ENCODE results near the gene MBNL3. TPM values are rescaled to one million over a fixed set of nuclear protein-coding genes. Genes with fewer than 3 reads are reported as not detected.
A peak's percentile ranks its signal among the peaks of the same experiment; 100 is the strongest.
"Not testable (repeated sequence)": the region's sequence is repeated elsewhere in the genome, so short reads cannot be mapped to it uniquely, and the experiment has no call there.

The MBNL3 gene
- polyA plus RNA-seq, 1 donor from 2014 or later: 71.2 TPM

- peaks cover under 1% of the 10 kb centered on the region for H3K36me3 Mint-ChIP-seq
- H3K9me3 Mint-ChIP-seq: no peaks in the 10 kb centered on the region
- H3K27me3 Mint-ChIP-seq: peaks cover 5% of the 10 kb centered on the region
- no peaks in the 10 kb centered on the region for H3K4me1 Mint-ChIP-seq
- H3K27ac Mint-ChIP-seq: no peak overlapping the region
- no peak overlapping the region for H3K4me3 Mint-ChIP-seq
Observed at GRCh38 chrX:132353430-132353829, 135.4 kb downstream of the MBNL3 start.

DNA sequence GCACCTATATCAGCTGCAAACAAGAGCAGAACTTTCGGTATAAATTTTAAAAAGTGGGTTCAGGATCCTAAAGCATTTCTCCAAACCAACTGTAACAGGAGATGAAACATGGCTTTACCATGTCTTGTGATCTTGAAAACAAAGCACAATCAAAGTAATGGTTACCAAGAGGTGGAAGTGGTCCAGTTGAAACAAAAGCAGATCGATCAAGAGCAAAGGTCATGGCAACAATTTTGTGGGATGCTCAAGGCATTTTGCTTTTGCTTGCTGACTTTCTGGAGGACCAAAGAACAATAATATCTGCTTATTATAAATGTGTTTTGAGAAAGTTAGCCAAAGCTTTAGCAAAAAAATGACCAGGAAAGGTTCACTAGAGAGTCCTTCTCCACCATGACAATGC, 152.7 kb downstream of the MBNL3 start:
- Mint-ChIP-seq H3K27me3 (peaks cover 2% of the 10 kb centered on the region), H3K4me3 (no peak overlapping the region), H3K9me3 (peaks cover 0 to 7% (median 2%) of the 10 kb centered on the region in 3 donors), H3K36me3 (peaks cover 3% of the 10 kb centered on the region), H3K4me1 (no peaks in the 10 kb centered on the region), H3K27ac (no peak overlapping the region)

DNA sequence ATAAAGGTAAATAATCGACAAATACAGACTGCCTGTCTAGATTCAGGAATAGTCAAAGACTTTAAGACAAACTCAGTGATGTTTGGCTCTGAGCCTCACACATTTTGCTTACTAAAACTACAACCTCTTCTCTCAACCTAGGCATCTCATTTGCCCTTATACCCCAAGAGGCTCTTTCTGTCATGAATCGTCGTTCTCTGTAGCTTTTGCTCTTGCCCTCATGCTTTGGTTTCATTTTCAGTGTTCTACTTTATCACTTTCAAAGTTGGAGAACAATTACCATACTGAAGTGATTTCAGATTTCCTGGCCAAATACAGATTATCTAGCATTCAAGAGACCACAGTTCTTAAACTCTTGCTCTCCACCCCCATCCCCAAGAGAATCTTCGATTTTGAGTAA, 155.5 kb downstream of the MBNL3 start:
- H3K9me3 Mint-ChIP-seq: peaks cover 0 to 3% (median 0%) of the 10 kb centered on the region in 3 donors
- H3K27ac Mint-ChIP-seq: no peak overlapping the region
- H3K36me3 Mint-ChIP-seq: peaks cover 3% of the 10 kb centered on the region
- no peaks in the 10 kb centered on the region for H3K4me1 Mint-ChIP-seq
- H3K4me3 Mint-ChIP-seq: no peak overlapping the region
- H3K27me3 Mint-ChIP-seq: no peaks in the 10 kb centered on the region

DNA sequence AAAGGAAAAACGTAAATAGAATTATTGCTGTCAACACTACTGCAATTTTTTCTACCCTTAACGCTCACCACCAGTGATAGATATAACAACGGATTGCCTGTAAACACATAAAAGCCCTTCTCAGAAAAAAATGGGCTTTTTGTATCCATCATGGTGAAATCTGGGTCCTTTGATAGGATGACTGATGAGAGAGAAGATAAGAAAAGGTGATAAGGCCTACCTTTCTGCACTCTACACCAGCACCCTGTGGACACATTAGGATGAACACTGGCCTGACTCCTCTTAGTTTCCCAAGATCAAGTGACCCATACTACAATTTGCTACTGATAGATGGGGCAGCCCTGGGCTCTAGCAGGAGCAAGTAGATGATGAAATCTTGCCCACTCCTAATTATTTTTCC, 157.3 kb downstream of the MBNL3 start:
- no peaks in the 10 kb centered on the region for H3K4me1 Mint-ChIP-seq
- no peak overlapping the region for H3K27ac Mint-ChIP-seq
- no peak overlapping the region for H3K4me3 Mint-ChIP-seq
- H3K27me3 Mint-ChIP-seq: no peaks in the 10 kb centered on the region
- peaks cover 3% of the 10 kb centered on the region for H3K36me3 Mint-ChIP-seq
- peaks cover 0 to 5% (median 0%) of the 10 kb centered on the region in 3 donors for H3K9me3 Mint-ChIP-seq

DNA sequence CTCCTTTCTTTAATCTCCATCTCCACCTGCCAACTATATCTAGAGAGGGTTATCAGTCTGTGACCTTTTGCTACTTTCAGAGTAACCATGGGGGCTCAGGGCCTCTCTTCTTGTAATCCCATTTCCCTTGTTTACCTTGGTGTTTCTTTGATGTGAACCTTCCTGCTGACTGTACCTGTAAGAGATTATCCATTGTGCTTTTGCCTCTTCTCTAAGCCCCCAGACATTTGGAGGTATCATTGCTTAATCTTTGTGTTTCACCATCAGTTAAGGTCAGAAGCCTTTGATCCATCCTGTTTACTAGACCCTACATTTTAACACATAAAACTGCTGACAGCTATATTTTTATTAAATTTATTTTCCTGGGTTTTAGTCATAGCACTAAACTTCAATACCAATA, 157.8 kb downstream of the MBNL3 start:
- H3K36me3 Mint-ChIP-seq: peaks cover 3% of the 10 kb centered on the region
- H3K27me3 Mint-ChIP-seq: no peaks in the 10 kb centered on the region
- peak overlapping the region in 1 of 4 donors; percentile 9 for H3K4me3 Mint-ChIP-seq
- no peaks in the 10 kb centered on the region for H3K4me1 Mint-ChIP-seq
- H3K27ac Mint-ChIP-seq: no peak overlapping the region
- peaks cover 0 to 9% (median 0%) of the 10 kb centered on the region in 3 donors for H3K9me3 Mint-ChIP-seq

DNA sequence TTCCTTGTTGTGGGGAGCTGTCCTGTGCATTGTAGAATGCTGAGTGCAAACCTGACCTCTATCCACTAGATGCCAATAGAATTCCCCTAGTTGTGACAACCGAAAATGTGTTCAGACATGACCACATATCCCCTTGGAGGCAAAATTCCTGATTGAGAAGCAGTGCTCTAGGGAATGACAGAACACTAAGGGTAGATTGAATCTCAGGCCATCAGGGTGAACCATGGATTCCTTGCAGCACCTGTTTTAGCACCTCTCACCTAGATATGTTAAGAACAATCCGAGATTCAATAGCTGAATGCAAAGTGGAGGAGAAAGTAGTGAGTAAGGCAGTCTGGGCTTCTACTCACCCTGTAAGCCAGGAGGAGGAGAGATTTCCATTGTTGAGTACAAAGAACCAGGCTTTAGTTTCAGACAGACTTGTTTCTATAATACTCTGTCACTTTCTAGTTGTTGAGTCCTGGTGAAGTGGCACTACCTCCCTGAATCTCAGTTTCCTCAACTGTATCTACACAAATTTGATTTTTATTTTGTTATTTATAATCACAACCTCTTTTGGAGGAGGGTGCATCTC, 158.6 kb downstream of the MBNL3 start:
- H3K27ac Mint-ChIP-seq: no peak overlapping the region
- no peaks in the 10 kb centered on the region for H3K27me3 Mint-ChIP-seq
- no peak overlapping the region for H3K4me3 Mint-ChIP-seq
- H3K9me3 Mint-ChIP-seq: peaks cover 0 to 5% (median 0%) of the 10 kb centered on the region in 3 donors
- no peaks in the 10 kb centered on the region for H3K4me1 Mint-ChIP-seq
- peaks cover 3% of the 10 kb centered on the region for H3K36me3 Mint-ChIP-seq

DNA sequence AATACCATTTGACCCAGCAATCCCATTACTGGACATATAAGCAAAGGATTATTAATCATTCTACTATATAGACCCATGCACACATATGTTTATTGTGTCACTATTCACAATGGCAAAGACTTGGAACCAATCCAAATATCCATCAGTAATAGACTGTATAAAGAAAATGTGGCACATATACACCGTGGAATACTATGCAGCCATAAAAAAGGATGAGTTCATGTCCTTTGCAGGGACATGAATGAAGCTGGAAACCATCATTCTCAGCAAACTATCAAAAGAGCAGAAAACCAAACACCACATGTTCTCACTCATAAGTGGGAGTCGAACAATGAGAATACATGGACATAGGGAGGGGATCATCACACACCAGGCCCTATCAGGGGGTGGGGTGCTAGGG, 161.9 kb downstream of the MBNL3 start:
- not testable (repeated sequence) for H3K4me3 Mint-ChIP-seq, H3K9me3 Mint-ChIP-seq, H3K27me3 Mint-ChIP-seq, H3K4me1 Mint-ChIP-seq, H3K27ac Mint-ChIP-seq, H3K36me3 Mint-ChIP-seq
